DMS79 treated with DMSO at 0.1 percent for 48 hours (cell line): ENCODE data around the gene AUTS2.

Experiments used
- DNase-seq: peaks from one replicate; lab custom pipeline; 2025; lab: John Stamatoyannopoulos, UW

The AUTS2 gene

GRCh38 chr7:69687739-69688433 is 89.6 kb downstream of the AUTS2 start:
- DNase-seq: no peak

DNA sequence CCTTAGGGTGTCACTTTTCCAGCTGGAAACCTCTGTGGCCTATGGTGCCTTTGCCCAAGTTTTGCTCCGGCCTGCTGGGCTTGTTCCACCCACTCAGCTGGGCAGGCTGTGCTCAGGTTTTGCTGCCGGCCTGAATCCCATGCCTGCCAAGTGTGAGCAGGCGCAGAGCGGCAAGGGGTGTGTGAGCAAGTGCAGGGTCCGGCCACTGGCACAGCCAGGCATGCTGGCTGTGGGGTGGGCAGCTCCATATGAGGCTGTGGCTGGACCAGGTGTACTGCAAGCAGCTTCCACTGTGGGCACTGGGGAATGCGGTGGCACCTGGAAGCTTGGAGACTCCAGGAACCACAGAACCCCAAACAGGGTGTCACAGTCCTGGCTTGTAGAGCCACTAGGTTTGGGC is 92.1 kb downstream of the AUTS2 start:
- no peak for DNase-seq

GRCh38 chr7:69691327-69691726 is 93.1 kb downstream of the AUTS2 start:
- no peak for DNase-seq

- no peak for DNase-seq
Measured at GRCh38 chr7:69691734-69692133, 93.5 kb downstream of the AUTS2 start.

GRCh38 chr7:69692611-69693010 is 94.3 kb downstream of the AUTS2 start:
- no peak for DNase-seq

DNA sequence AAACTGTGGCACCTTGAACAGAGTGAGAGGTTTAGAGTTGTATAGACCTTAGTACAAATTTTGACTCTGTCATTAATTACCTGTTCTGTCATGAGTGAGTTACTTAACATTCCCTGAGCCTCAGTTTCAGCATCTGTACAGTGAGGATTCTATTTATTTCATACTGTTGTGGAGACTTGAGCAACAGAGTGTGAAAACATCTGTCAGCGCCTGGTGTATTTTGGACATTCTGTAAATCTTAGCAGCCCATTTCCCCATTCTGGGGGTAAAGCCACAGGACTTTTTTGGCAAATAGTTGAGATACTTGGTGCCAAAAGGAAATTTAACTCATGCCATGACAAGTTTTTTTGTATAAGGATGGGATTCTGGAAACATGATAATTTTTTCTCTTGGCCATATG is 94.8 kb downstream of the AUTS2 start:
- DNase-seq: no peak

DNA sequence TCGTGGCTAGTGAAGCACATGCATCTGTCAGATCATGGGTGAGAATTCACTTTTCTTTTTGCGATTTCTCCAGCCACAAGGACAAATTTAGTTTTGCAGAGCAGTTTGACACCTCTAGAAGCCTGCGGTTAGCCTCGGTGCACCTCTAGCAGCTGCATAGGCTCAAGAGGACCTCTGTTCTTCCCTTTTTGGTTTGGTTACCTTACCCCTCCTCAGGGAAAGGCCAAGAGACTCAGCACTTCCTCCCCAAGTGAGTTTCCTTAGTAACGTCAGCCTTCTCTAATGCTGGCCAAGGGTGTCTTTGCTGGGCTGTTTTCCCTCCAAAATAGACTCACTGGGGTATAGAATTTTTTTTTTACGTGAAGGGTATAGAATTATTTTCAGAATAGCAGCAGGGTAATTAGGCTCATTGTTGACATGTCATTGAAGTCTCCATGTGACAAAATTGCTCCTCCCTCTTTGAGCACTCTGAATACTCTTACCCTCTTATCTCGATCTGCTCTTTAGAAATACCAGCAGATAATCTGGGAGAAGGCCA is 97.8 kb downstream of the AUTS2 start:
- DNase-seq: no peak

GRCh38 chr7:69696686-69697685 is 98.7 kb downstream of the AUTS2 start:
- no peak for DNase-seq

DNA sequence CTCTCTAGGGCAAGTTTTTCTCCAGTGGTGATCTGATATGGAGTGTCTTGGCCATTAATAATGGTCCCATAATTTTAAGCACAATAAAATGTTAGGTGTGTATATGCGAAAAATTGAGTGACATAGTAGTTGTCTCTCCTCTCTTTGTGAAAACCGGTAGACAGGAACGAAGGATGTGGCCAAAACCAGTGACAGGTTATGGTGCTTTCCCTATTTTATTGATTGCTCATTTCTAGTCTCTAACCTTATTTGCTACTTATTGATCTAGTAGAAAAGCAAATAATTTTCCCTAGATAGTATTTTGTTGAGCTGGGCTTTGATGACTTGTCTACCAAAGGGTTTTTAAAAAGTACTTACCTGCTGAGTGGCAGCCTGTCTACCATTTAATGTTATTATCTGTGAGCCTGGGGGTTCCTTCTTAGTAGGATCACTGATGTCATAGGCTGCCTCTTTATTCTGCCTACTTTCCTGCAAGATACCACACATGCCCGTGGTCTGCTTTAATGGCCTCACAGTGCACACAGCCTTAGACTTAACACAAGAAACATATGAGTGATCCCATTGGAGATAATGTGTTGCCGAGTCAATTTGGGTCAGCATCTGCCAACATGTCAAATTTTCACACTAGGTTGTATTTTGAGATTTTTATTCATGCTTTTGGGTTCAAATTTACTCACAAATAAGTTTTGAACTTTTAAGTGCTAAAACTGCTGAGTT is 100.0 kb downstream of the AUTS2 start:
- no peak for DNase-seq

- no peak for DNase-seq
Measured at GRCh38 chr7:69699931-69700330, 101.7 kb downstream of the AUTS2 start.

DNA sequence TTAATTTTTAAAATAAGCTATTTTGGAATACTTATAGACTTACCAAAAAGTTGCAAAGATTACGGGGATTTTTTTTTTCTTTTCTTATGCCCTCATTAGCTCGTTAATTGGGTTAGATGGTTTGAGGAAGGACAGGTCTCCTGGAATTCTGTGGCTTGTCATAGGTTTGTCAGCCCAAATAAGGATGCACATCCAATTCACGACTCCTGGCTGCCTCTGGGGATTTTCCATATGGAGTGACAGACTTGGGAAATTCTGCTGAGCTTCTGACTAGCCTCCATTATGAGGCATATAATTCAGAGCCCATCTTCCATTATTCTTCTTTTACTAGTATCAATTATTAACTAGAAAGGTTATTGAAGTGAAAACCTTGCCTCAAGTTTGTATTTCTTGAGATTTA is 102.1 kb downstream of the AUTS2 start:
- no peak for DNase-seq

DNA sequence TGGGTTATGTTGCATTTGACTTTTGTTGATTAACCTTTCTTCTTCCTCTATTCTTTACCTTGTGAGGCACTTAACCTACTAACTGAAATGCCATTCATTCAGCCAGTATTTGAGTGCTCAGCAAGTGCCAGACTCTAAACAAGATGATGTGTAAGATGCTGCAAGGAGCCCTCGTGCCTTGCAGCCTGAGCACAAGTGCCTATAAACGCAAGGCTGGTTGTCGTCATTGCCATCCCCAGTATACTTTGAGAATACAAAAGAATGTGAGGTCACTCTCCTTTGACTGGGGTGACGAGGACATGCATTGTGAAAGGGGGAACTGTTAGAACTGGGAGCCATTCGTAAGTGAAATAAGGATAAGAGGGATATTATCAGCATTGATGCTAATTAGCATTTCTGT is 103.0 kb downstream of the AUTS2 start:
- peak; percentile 60 for DNase-seq

- no peak for DNase-seq
Measured at GRCh38 chr7:69702357-69702756, 104.1 kb downstream of the AUTS2 start.

DNA sequence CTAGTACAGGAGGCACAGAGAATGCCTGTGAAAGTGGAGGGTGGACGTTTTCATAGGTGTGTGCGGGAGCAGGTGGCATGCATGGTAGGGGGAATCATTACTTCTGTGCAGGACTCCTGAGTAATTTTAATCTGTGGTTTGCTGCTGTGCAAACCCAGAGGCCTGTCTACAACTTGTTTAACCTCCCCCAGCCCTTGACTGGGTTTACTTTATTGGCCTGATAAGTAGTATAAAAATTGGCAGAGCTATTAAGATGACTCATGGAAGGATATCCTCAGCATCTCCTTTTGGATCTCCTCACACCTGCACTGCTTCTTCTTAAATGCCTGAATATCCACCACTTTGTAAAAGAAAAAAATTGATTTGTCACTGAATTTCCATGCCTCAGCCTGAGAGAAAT is 104.8 kb downstream of the AUTS2 start:
- peak; percentile 72 for DNase-seq

GRCh38 chr7:69706070-69706469 is 107.8 kb downstream of the AUTS2 start:
- DNase-seq: no peak

DNA sequence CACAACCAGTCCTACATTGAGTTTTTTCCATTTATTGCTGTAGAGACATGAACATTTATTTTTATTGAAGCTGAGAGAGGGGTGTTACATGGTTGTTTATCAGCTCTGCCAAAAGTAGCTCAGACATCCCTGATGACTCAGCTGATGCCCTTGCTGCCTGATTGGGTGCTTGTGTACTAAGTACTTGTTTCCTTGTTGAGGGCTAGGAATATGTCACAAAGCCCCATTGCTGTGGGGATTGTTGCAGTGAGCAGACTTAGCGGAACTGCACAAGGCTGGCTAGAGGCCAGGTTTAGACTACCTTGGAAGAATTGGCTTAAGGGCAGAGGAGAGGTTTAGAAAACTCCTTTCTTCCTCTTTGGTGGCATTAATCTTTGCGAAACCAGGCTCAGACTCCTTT is 110.6 kb downstream of the AUTS2 start:
- peak; percentile 77 for DNase-seq

- DNase-seq: no peak
Measured at GRCh38 chr7:69710768-69711438, 112.6 kb downstream of the AUTS2 start.

DNA sequence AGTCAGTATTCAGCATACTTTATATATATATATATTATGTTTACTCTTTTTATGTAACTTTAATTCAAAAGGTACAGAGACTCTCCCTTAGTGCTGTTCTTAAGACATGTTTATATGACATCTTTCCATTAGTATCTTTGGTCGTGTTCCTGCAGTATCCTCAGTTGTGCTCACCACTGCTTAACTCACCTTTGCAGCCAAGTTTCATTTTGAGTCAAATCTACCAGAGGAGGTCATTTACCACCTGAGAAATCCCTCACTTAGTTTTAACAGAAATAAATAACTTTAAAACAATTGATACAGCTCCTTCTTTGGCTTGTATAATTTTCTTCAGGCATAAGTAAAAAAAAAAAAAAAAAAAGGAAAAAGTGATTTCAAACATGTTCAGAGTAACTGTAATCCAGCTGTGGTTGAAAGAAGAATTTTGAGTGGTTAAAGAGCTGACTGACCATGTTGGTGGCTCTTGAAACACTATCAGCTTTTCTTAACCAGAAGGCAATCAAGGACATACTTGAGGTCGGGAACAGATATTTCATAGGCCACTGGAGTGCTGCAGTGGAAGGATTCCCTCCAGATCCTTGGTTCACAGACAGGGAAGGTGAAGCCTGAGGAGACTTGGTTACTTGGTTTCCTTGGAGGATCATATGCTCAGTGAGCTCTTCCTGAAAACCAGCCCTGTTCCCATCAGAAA is 116.8 kb downstream of the AUTS2 start:
- DNase-seq: peak; percentile 65

- DNase-seq: no peak
Measured at GRCh38 chr7:69717221-69717620, 118.9 kb downstream of the AUTS2 start.

- no peak for DNase-seq
Measured at GRCh38 chr7:69719717-69720116, 121.4 kb downstream of the AUTS2 start.

GRCh38 chr7:69722843-69723242 is 124.6 kb downstream of the AUTS2 start:
- no peak for DNase-seq
